HFFc6 (cell line): ENCODE results near the gene MYMX. TPM values are rescaled to one million over a fixed set of nuclear protein-coding genes. Genes with fewer than 3 reads are reported as not detected.

Source experiments
- DNase-seq: peaks from one replicate; pipeline ENCODE4 v3.0.0-alpha.2; 2018
- H3K27ac Mint-ChIP-seq: 2 replicates; pipeline ENCODE4 v1.8.0; 2020; ENCODE audit warnings: mild to moderate bottlenecking, mixed read lengths
- H3K27me3 Mint-ChIP-seq: 2 replicates; pipeline ENCODE4 v1.8.0; 2021; ENCODE audit warnings: mild to moderate bottlenecking, moderate library complexity, mixed read lengths; ENCODE audit not compliant: insufficient read depth
- H3K36me3 Mint-ChIP-seq: 2 replicates; pipeline ENCODE4 v1.8.0; 2021; ENCODE audit warnings: low read depth, mixed read lengths
- H3K4me1 Mint-ChIP-seq: 2 replicates; pipeline ENCODE4 v1.8.0; 2020; ENCODE audit warnings: low read depth, mixed read lengths
- H3K4me3 Mint-ChIP-seq: 2 replicates; pipeline ENCODE4 v1.8.0; 2020; ENCODE audit warnings: mild to moderate bottlenecking, moderate library complexity, mixed read lengths
- H3K9me3 Mint-ChIP-seq: 2 replicates; pipeline ENCODE4 v1.8.0; 2020; ENCODE audit warnings: mild to moderate bottlenecking, mixed read lengths
- CTCF ChIP-seq: fragments of 200-600 bp; sonication (generic); IDR thresholded peaks from 2 replicates; pipeline ENCODE4 v1.5.0; 2021; ENCODE audit warnings: antibody characterized with exemption, mild to moderate bottlenecking
- total RNA-seq, 6 experiments: library from RNA; stranded (reverse); fragmentation: NEBNext Ultra II Directional; extraction: Animal tissue kit (Norgen Biotek cat#: 25700); gene quantifications; 2 replicates in 1 of 6; 3 replicates in 5 of 6; pipeline ENCODE4 v1.2.3, GENCODE V29; 2021

Gene MYMX
- total RNA-seq, 6 experiments from 2014 or later = not detected

DNA sequence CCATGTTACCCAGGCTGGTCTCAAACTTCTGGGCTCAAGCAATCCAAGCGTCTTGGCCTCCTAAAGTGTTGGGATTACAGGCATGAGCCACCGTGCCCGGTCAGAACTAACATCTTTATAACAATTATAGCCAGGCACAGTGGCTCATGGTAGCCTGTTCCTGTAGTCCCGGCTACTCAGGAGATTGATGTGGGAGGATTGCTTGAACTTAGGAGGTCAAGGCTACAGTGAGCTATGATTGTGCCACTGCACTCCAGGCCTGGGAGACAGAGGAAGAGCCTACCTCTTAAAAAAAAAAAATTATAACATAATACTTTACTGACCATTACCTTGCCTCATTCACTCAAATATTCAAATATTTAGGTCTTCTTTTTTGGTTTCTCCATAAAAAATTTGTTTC lies 16.8 kb upstream of the MYMX start:
- no peaks in the 10 kb centered on the region for H3K9me3 Mint-ChIP-seq
- peaks cover 6% of the 10 kb centered on the region; the same call in 1 of the 2 replicates for H3K4me1 Mint-ChIP-seq
- DNase-seq = no peak
- no peak overlapping the region for H3K4me3 Mint-ChIP-seq
- H3K36me3 Mint-ChIP-seq = no peaks in the 10 kb centered on the region
- no peak for TF ChIP-seq CTCF
- H3K27me3 Mint-ChIP-seq = peaks cover 11% of the 10 kb centered on the region
- H3K27ac Mint-ChIP-seq = no peak overlapping the region

DNA sequence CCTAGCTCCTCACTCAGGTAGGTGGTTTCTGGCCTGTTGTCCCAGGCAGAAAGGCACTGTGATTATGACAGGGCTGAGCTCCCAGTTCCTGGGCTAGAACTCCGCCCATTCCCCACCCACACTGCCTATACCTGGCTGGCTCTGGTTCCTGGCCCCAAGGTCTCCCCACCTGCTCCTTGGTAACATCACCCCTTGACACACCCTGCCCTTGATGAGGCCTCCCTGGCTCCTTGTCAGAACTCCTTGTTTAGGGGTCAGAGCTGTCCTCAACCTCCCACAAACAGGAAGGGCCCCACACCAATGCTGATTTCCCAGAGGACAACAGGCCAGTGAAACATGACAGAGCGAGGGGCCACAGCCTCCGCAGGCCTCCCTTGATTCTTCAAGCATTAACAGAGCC lies 15.5 kb upstream of the MYMX start:
- Mint-ChIP-seq H3K4me1 (peaks cover 6% of the 10 kb centered on the region; the same call in 1 of the 2 replicates), H3K36me3 (no peaks in the 10 kb centered on the region), H3K27ac (no peak overlapping the region), H3K4me3 (no peak overlapping the region), H3K27me3 (peaks cover 8% of the 10 kb centered on the region), H3K9me3 (no peaks in the 10 kb centered on the region)
- DNase-seq = no peak
- no peak for TF ChIP-seq CTCF

- Mint-ChIP-seq H3K27me3 (peaks cover 14% of the 10 kb centered on the region), H3K27ac (no peak overlapping the region), H3K36me3 (no peaks in the 10 kb centered on the region), H3K9me3 (no peaks in the 10 kb centered on the region), H3K4me1 (peaks cover 6% of the 10 kb centered on the region; the same call in 1 of the 2 replicates), H3K4me3 (no peak overlapping the region)
- no peak for TF ChIP-seq CTCF
- DNase-seq = no peak
Observed at GRCh38 chr6:44201638-44202303, 15.0 kb upstream of the MYMX start.

GRCh38 chr6:44202332-44202971 lies 14.3 kb upstream of the MYMX start:
- Mint-ChIP-seq H3K9me3 (no peaks in the 10 kb centered on the region), H3K27ac (no peak overlapping the region), H3K27me3 (peaks cover 17% of the 10 kb centered on the region), H3K4me1 (peaks cover 6% of the 10 kb centered on the region; the same call in 1 of the 2 replicates), H3K4me3 (no peak overlapping the region), H3K36me3 (no peaks in the 10 kb centered on the region)
- no peak for DNase-seq
- no peak for TF ChIP-seq CTCF

GRCh38 chr6:44202972-44203750 lies 13.6 kb upstream of the MYMX start:
- Mint-ChIP-seq H3K36me3 (no peaks in the 10 kb centered on the region), H3K4me1 (peaks cover 6% of the 10 kb centered on the region; the same call in 1 of the 2 replicates), H3K4me3 (no peak overlapping the region), H3K9me3 (no peaks in the 10 kb centered on the region), H3K27me3 (peaks cover 22% of the 10 kb centered on the region), H3K27ac (no peak overlapping the region)
- no peak for DNase-seq
- no peak for TF ChIP-seq CTCF
